GM19025 (cell line): ENCODE data around the gene KCNA4.
"Not testable (repeated sequence)": the region's sequence is repeated elsewhere in the genome, so short reads cannot be mapped to it uniquely, and the experiment has no call there.

Experiments
- ATAC-seq: cut with Tn5 transposase; IDR thresholded peaks from one replicate; pipeline ENCODE4 v1.9.1; 2021; ENCODE audit warnings: mild to moderate bottlenecking, low read depth, moderate library complexity; ENCODE audit not compliant: unreplicated experiment

The KCNA4 gene

GRCh38 chr11:30000986-30001750, 15.7 kb downstream of the KCNA4 start:
- no peak for ATAC-seq

- no peak for ATAC-seq
Measured at GRCh38 chr11:29996016-29996415, 20.8 kb downstream of the KCNA4 start.

- no peak for ATAC-seq
Measured at GRCh38 chr11:29989174-29989970, 27.5 kb downstream of the KCNA4 start.

- no peak for ATAC-seq
Measured at GRCh38 chr11:29985248-29985647, 31.6 kb downstream of the KCNA4 start.

GRCh38 chr11:29984544-29984943, 32.3 kb downstream of the KCNA4 start:
- no peak for ATAC-seq

- ATAC-seq, result no peak
Measured at GRCh38 chr11:29978549-29978948, 38.3 kb downstream of the KCNA4 start.

GRCh38 chr11:29975580-29975979, 41.2 kb downstream of the KCNA4 start:
- not testable (repeated sequence) for ATAC-seq

- ATAC-seq, result no peak
Measured at GRCh38 chr11:29963796-29964195, 53.0 kb downstream of the KCNA4 start.

- no peak for ATAC-seq
Measured at GRCh38 chr11:29963036-29963435, 53.8 kb downstream of the KCNA4 start.

GRCh38 chr11:29962243-29962642, 54.6 kb downstream of the KCNA4 start:
- no peak for ATAC-seq
